Subcutaneous adipose tissue (tissue), 4 donors: ENCODE data around the gene OR52K1. TPM values are rescaled to one million over a fixed set of nuclear protein-coding genes. Genes with fewer than 3 reads are reported as not detected.

Experiments
- CTCF ChIP-seq: fragments of 450-650 bp; IDR thresholded peaks from one replicate; pipeline ENCODE4 v1.5.1; 2016; ENCODE audit warnings: low read depth, mild to moderate bottlenecking, control low read depth, antibody characterized with exemption, moderate library complexity
- total RNA-seq, 4 donors: library from RNA; depleted of rRNA; stranded (reverse); fragments of >200 nt; gene quantifications; one replicate each; pipeline ENCODE4 v1.1.0, GENCODE V29; 2016

OR52K1 gene
- total RNA-seq, 4 donors from 2014 or later, result 0.22 TPM; not detected in 3

GRCh38 chr11:4522339-4522738, 39.9 kb downstream of the OR52K1 start:
- no peak for TF ChIP-seq CTCF

- no peak for TF ChIP-seq CTCF
These were observed 40.3 kb downstream of the OR52K1 start for GRCh38 chr11:4522752-4523151.

- no peak for TF ChIP-seq CTCF
These were observed 41.2 kb downstream of the OR52K1 start for GRCh38 chr11:4523666-4524065.

GRCh38 chr11:4527926-4528325, 45.5 kb downstream of the OR52K1 start:
- no peak for TF ChIP-seq CTCF

- no peak for TF ChIP-seq CTCF
These were observed 57.3 kb downstream of the OR52K1 start for GRCh38 chr11:4539603-4540219.

- TF ChIP-seq CTCF, result no peak
These were observed 58.6 kb downstream of the OR52K1 start for GRCh38 chr11:4541071-4541470.

Other genes with a start within 250 kb of the OR52K1 start
- gene OR52B4, start 114.3 kb upstream of the OR52K1 start, total RNA-seq, result not detected
- gene TRIM21, start 88.9 kb upstream of the OR52K1 start, total RNA-seq, result 10 to 100 TPM; 14.2 to 16.1 (median 15.6) TPM
- gene OR52K2, start 33.4 kb upstream of the OR52K1 start, total RNA-seq, result 1 to 10 TPM in 1 of 4 donors, not detected in 3; 2.4 TPM
- gene OR52M1, start 62.5 kb downstream of the OR52K1 start, total RNA-seq, result not detected
- gene OR52I2, start 99.1 kb downstream of the OR52K1 start, total RNA-seq, result not detected
- not detected for gene OR52I1, start 111.4 kb downstream of the OR52K1 start, total RNA-seq
- 10 to 100 TPM in 2 of 4 donors, 1 to 10 TPM in 2; 5.4 to 19.0 (median 10.3) TPM for gene TRIM68, start 125.6 kb downstream of the OR52K1 start, total RNA-seq
- not detected for gene OR51D1, start 154.8 kb downstream of the OR52K1 start, total RNA-seq
- 1 to 10 TPM in 2 of 4 donors, not detected in 2; 1.1 to 3.3 TPM for gene OR51E1, start 161.3 kb downstream of the OR52K1 start, total RNA-seq
- gene OR51E2, start 215.2 kb downstream of the OR52K1 start, total RNA-seq, result under 1 TPM in 2 of 4 donors, not detected in 2; 0.17 to 0.33 TPM
- not detected for gene MMP26, start 222.1 kb downstream of the OR52K1 start, total RNA-seq